GM18505 (cell line): ENCODE results near the gene USP32.
"Not testable (repeated sequence)": the region's sequence is repeated elsewhere in the genome, so short reads cannot be mapped to it uniquely, and the experiment has no call there.

Source experiments
- ATAC-seq: cut with Tn5 transposase; IDR thresholded peaks from one replicate; pipeline ENCODE4 v1.9.1; 2021; ENCODE audit not compliant: unreplicated experiment
- POLR2A ChIP-seq: IDR thresholded peaks from 4 replicates; pipeline ENCODE4 v1.6.1; 2011; ENCODE audit warnings: borderline replicate concordance; ENCODE audit not compliant: insufficient read depth, insufficient read length; ENCODE audit errors: extremely low read depth

The USP32 gene

DNA sequence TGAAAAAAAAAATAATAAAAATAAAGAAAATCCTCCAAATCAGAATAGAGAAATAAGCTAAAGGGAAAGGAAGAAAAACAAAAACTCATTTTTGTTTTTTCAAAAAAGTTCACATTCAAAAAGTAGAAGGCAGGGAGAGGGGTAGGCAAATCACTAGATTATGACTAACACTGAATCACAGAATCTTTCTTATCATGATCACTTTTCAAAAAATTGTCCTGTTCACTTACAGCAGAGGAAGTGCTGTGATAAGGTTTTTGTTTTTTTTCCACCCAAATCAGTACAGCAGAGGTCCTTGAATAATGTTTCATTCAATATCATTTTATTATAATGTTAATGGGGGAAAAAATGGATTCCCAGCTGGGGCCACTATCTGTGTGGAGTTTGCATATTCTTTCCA is 135.8 kb downstream of the USP32 start:
- ATAC-seq, result no peak
- no peak for TF ChIP-seq POLR2A

GRCh38 chr17:60253048-60253447 is 138.9 kb downstream of the USP32 start:
- ATAC-seq, result no peak
- TF ChIP-seq POLR2A, result no peak

GRCh38 chr17:60252459-60252858 is 139.5 kb downstream of the USP32 start:
- ATAC-seq, result no peak
- no peak for TF ChIP-seq POLR2A

- TF ChIP-seq POLR2A, result no peak
- no peak for ATAC-seq
Observed at GRCh38 chr17:60249290-60249826, 142.6 kb downstream of the USP32 start.

DNA sequence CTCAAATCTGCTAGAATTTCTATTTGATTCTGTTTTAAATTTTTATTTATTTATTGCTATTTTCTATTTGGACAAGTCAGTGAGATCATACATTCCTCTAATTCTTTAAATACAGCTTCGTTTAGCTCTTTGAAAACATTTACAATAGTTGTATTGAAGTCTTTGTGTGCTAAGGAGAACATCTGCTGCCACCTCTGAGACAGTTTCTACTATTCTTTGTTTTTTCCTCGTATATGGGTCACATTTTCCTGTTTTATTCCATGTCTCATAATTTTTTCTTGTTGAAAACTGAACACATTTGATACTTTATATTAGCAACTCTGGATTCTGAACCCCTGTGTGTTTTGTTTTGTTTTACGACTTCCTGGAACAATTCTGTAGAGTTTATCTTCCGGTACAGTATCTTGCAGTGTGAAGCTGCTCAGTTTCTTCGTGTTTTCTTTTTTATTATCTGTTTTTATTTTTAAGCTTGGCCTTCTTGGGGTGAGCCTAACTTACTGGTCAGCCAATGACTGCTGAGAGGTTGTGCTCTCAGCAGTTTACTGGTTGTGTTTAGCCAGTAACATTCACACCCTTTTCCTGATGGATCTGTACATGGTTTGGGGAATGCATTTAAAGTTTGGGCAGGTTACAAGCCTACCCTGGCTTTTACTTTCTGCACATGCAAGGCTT is 143.2 kb downstream of the USP32 start:
- no peak for ATAC-seq
- TF ChIP-seq POLR2A, result no peak

DNA sequence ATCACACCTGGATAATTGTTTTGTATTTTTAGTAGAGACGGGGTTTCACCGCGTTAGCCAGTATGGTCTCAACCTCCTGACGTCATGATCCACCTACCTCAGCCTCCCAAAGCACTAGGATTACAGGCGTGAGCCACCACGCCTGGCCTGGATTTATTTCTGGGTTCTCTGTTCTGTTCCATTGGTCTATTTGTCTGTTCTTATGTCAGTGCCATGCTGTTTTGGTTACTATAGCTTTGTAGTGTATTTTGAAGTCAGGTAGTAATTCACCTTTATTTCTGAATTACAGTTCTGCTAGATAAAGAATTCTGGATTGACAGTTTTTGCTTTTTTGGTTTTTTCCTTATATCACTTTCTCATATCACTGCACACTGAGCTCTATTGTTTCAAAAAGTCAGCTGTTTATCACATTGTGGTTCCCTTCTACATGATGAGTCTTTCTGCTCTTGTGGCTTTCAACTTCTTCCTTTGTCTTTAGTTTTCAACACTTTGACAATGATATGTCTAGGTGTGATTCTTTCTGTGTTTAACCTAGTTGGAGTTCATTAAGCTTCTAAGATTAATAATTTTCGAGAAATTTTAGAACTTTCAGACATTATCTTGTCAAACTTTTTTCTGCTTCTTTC is 144.0 kb downstream of the USP32 start:
- no peak for TF ChIP-seq POLR2A
- ATAC-seq, result no peak

GRCh38 chr17:60244656-60245055 is 147.3 kb downstream of the USP32 start:
- ATAC-seq, result no peak
- no peak for TF ChIP-seq POLR2A

DNA sequence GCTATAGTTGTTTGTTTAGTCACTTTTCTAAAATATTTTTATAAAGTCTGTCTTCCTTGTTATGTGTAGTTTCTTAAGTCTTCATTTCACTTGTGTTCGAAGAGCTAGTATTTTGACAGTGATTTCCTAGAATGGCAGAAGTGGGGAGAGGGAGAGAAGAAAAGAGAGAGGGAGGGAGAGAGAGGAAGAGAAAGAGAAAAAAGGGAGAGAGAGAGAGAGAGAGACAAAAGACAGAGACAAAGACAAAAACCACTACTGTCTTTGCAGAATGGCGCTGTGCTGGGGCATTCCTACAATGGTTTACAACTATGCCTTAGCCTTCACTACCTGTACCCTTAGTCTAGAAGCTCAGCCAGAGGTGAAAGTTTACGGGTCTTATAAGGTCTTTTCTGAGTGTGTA is 151.6 kb downstream of the USP32 start:
- no peak for TF ChIP-seq POLR2A
- no peak for ATAC-seq

DNA sequence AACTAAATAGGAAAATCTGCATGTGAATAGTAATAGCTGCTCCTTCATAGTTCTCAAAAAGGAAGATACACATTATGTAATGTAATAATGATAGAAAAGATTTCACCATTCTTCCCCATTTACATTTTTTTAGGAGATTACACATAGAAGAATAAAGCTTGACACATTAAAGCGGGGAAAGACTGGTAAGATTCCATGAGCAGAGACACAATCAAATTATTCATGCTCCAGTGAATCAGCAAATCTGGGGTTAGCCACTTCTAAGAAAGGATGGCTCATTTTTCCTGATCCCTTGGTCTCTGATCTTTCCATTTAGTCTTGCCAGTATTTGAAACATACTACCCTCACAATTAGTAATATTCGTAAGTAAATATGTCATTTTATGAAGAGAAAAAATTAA is 160.2 kb downstream of the USP32 start:
- no peak for ATAC-seq
- TF ChIP-seq POLR2A, result no peak

GRCh38 chr17:60231234-60231633 is 160.7 kb downstream of the USP32 start:
- no peak for TF ChIP-seq POLR2A
- ATAC-seq, result no peak

GRCh38 chr17:60230358-60230757 is 161.6 kb downstream of the USP32 start:
- ATAC-seq, result no peak
- TF ChIP-seq POLR2A, result no peak

GRCh38 chr17:60229188-60229802 is 162.6 kb downstream of the USP32 start:
- TF ChIP-seq POLR2A, result no peak
- ATAC-seq, result no peak

GRCh38 chr17:60227276-60227675 is 164.7 kb downstream of the USP32 start:
- ATAC-seq, result not testable (repeated sequence)

DNA sequence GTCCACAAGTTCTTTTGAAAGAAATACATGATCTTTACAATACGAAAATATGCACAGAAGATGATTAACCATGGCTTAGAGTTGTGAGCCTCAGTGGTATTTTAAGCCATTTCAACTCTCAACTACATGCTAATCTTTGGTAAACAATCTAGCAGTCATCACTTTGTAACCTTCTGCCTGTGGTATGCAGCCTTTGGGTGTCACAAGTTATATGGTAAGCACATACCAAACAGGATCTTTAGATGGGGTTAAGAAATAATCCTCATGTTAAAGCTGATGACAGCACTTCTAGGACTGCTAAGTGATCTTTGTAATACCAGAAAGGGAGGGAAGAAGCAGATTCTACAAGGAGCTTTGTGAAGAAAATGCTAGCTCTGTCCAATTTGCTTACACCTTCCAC is 167.9 kb downstream of the USP32 start:
- TF ChIP-seq POLR2A, result no peak
- ATAC-seq, result no peak

GRCh38 chr17:60223456-60223855 is 168.5 kb downstream of the USP32 start:
- no peak for TF ChIP-seq POLR2A
- no peak for ATAC-seq

DNA sequence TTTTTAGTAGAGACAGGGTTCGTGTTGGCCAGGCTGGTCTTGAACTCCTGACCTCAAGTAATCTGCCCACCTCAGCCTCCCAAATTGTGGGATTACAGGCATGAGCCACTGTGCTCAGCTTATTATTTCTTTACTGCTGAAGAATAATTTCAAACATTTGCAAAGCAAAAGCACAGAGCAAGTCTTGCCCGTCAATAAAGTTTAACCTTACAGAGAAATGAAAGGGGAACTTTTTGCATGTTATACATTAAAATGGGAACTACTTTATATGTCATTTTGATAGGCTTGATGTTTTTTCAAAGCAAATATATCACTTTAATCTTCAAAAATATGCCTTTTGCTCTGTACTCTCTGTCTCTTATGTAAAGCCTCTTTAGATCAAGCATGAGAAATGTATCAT is 173.2 kb downstream of the USP32 start:
- not testable (repeated sequence) for ATAC-seq

- ATAC-seq, result not testable (repeated sequence)
Observed at GRCh38 chr17:60215895-60216294, 176.0 kb downstream of the USP32 start.

GRCh38 chr17:60211282-60211681 is 180.7 kb downstream of the USP32 start:
- not testable (repeated sequence) for ATAC-seq

DNA sequence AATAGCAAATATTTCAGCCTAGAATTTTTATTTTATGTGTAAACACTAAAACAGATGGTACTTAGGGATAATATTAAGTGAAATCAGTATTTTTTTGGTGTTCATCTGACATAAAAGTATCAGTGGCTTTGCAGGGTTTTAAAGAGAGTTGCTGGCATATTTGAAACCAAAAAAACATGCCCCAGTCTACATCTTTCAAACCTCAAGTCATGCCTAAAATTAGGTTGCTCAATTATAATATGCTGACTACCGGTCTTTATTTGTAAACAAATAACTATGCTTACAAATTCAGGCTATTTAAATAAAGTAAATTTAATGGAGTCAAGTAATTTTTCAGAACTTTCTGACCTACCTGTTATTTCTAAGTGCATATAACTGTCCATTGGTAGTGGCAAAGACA is 183.6 kb downstream of the USP32 start:
- ATAC-seq, result not testable (repeated sequence)

DNA sequence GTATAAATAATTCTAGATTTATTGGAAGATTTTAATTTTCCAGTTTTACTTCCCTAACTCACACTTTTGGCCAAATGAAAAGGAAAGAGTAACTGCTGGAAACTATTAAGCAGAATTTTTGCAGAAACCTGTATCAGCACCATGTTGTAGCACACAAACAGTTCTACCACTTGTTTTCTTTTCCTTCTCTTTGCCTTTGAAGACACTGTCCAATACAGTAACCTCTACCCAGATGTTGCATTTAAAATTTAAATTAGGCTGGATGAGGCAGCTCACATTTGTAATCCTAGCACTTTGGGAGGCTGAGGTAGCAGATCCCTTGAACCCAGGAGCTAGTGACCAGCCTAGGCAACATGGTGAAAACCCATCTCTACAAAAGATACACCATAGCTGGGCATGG is 186.2 kb downstream of the USP32 start:
- not testable (repeated sequence) for ATAC-seq

GRCh38 chr17:60198630-60199029 is 193.3 kb downstream of the USP32 start:
- not testable (repeated sequence) for ATAC-seq
